NCI-H69 (cell line): ENCODE results near the gene DSCAM.

Experiments
- DNase-seq: peaks from one replicate; lab custom pipeline; 2025; lab: John Stamatoyannopoulos, UW

DSCAM gene

DNA sequence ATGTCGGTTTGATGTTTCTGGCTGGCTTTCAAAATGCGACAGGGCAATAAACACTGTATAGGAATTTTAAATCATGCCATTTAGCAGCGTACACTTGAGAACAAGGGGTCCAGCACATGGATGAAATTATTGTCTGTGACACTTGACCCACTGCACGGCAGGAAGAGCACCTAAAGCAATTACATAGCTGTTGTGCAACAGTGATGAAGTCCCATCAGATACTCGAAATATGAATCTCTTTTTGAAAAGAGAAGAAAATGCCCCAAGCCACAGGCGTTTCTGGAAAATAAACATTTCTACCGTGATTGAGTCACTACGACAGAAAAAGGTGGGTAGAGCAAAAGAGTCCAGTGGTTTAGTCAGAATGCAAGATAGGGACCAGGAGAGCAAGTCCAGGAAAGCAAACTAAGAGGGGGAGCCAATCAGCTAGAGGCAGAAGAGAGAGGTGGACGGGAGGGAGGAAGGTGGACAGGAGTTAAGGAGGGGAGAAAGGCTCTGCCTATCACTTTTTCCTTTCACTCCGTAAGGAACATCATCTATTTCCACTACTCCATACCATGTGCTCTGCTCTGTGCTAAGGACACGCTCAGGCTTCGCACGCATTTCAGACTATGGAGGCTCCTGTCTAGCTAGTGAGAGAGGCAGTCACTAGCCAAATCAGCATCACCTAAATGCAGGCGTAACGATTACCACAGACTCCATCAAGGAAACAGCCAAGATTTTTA lies 6.4 kb downstream of the DSCAM start:
- DNase-seq, result peak; percentile 76

DNA sequence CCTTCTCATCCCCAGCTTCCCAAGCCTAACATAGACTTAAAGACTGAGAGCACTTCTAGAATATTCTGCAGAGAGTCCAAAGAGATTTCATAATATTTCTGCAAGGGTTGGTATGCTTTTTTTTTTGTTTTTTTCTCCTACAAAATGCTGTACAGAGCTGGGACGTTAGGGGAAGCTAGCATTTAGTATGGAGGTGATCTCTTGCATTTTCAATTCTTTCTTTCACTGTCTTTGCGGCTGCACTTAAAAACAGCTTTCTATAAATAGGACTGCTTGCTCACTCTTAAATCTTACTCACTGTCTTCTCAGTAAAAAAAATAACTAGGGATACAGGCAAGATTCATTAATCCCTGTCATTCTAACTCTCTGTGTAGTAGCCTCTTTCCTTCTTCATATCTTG lies 7.4 kb downstream of the DSCAM start:
- DNase-seq, result no peak

DNA sequence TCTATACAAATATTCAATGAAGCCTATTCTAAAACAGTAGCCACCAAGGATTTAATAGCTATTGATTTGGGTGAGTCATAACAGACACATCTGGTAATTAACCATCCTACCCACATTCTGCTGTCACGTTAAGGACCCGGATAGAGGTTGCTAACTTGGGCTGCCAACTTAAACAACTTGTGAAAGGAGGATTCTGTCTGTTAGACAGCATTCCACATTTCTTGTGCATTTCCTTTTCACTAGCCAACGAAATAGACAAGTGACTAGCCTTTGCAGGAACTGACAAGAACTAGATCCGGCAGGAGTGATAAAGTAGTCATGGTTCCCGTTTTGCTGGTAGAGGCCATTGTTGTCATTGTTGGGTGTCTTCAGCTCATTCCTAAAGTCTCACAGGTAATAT lies 9.5 kb downstream of the DSCAM start:
- DNase-seq, result peak; percentile 41

- DNase-seq, result no peak
These were observed 11.7 kb downstream of the DSCAM start for GRCh38 chr21:40835184-40835694.

DNA sequence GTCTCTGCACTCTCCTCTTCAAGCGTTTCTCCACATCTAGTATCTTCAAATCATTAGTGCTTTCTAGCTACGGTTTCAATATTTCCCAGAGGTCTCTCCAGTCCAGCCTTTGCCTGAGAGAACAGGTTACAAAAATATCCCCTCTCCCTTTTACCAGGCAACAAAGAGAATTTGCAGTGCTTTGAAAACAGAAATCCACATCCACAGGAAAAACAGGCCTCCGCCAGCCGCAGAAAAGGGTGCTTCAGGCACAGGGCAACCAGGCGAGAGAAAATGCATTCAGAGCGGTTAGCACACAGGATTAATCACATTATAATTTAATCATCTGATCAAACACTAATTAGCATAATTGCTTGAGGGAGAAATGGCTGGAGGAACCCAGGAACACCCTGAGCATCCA lies 13.8 kb downstream of the DSCAM start:
- DNase-seq, result peak; percentile 86

- no peak for DNase-seq
These were observed 14.6 kb downstream of the DSCAM start for GRCh38 chr21:40832316-40832715.

DNA sequence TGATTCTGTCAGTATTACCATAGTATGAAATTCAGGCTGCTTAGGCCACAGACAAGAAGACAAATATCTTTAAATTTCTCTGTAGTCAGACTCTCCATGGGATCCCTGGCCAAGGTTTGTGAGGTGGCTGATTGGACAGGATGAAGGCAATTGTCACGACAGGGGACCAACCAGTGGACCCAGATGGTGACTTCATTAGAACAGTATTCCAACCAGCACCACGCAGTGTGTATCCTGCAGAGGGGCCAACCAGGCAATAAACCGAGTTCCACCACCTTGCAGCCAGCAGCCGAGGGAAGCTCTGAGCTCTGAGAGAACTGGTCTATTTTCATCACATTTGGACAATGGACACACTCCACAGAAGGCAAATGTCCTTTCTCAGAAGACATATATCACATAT lies 16.1 kb downstream of the DSCAM start:
- DNase-seq, result no peak

- DNase-seq, result no peak
These were observed 17.2 kb downstream of the DSCAM start for GRCh38 chr21:40829791-40830190.

DNA sequence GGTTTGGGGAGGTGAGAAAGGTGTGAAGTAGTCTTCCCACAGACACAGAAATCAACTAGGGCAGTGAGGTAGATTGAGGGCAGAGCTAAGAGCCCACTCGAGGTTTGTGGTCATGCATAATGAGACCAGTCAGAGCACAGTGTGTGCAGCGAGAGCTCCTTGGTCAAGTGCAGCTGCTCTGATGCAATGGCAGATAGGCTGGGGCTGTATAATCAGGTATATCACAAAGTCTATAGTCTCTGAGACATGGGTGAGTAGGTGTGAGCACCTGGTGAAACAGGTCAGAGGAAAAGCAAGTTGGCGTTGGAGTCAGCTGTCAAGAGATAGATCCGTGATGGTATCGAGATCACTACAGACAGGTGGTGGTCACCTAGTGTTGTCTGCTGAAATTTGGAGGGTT lies 17.6 kb downstream of the DSCAM start:
- DNase-seq, result no peak

GRCh38 chr21:40827509-40827908 lies 19.4 kb downstream of the DSCAM start:
- no peak for DNase-seq

DNA sequence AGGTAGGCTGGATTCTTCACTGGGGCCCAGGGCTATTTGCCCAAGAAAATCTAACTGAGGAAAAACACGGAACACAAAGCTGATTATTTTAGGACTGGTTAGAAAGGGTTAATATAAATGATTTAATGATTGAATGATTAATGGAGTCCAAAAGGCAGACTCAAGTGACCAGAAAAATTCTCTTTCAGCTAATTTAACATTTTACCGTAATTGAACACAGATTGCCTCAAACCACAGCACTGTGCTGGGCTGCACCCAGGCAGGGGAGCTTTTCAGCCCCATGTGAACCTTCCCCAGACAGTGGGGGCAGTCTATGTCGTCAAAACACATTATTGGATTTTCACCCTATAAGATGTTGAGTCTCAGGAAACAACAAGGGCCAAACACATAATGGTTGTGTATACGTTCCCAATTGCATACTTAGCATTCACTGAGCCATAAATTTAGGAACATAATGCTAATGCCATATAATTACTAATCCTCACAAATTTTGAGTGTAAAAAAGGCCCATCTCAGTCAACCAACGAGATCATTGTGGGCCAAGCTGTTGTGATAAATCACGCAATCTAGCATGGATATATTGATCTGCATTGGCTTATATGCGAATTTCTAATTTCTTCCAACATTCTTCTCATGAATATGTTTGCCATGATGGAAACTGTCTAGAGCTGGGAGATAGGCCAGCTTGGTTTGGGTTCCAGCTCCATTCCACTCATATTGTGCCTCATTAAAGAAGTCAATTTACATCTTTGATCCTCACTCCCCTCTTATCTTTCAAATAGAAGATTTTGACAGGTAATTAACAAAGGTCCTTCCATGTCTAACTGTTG lies 27.7 kb downstream of the DSCAM start:
- DNase-seq, result peak; percentile 37

DNA sequence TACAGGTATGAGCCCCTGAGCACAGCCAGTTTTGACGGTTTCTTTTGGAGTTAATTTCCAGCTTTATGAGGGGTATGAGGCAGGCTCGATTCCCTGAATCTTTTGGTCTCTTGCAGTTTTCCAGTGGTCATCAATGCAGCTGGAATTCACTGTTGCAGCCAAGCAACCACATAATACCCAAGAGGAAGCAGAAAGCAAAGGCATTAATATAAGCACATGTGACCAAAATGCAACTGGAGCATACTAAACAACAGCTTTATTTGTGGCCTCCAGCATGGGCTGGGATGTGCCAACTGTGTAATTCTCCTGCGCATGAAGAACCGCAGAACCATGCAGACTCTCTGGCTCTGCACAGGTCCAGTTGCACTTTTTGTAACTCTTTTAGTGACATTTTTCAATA lies 33.0 kb downstream of the DSCAM start:
- no peak for DNase-seq

DNA sequence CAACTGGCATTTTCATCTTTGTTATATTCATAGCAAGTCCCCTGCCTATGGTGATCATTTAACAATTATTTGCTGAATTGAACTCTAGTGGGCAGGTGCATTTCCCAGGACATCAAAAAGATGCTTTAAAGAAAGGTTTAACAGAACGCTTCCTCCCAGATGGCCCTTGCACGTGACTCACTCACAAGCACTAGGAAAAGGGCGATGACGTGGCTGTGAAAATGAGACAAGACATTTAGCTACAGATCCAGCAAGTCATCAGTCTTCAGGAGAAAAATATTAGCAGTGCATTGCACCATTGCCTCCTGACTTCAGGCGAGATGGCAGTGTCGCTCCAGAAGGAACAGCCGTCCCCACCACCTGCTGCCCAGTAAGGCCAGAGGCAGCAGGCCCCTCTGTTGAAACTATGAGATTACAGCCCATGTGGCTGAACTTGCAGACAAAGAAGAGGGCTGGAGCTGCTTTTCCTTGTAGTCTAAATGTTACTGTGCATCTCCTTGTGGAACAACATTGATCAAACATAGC lies 37.2 kb downstream of the DSCAM start:
- DNase-seq, result no peak

DNA sequence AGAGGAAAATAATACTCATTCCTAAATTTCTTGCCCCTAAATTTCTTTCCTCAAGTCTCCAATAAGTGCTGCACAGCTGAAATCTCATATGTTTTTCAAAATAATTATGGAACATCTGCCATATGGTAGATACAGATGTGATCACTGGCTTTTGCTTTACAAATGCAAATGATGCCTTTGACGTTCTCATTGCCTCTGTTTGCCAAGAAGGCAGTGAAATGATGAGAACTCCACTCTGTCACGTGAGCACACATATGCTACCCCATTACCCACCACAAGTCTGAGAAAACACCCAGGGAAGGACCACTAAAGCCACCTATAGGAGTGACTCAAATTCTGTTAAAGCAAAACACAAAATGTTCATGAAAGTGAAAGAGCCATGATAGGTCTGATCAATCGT lies 43.9 kb downstream of the DSCAM start:
- peak; percentile 69 for DNase-seq

GRCh38 chr21:40800126-40800525 lies 46.8 kb downstream of the DSCAM start:
- no peak for DNase-seq

GRCh38 chr21:40797891-40798290 lies 49.1 kb downstream of the DSCAM start:
- no peak for DNase-seq

DNA sequence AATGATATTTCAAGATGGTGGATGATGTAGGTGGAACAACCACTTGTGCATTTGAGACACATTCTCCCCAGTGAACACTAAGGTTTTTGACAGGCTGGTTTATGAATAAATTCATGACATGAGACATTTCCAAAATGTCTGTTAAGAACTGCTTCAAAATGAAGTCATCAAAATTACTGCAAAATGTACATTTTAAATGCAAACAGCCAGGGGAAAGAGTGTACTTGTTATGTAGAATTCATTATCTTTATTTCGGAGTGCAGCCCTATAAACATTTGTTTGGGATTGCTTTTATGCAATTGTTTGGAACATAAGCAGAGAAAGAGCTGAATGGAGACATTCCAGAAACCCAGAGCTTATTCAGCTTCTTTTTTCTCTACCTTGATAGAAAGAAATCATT lies 49.5 kb downstream of the DSCAM start:
- no peak for DNase-seq

DNA sequence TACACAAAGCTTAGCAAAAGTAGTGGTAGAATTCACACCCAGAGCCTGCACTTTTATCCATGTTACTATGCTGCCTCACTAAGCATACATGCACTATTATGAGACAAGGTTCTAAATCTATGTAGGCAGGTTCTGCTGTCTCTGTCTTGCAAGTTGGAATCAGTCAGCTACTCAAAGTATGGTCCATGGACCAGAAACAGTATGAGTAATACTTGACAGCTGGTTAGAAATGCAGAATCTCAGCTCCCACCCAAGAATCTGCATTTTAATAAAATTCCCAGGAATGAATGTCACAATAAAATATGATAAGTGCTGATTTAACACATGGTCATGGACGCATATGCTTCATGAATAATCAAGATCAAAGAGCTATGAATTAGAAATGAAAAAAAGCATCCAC lies 50.5 kb downstream of the DSCAM start:
- DNase-seq, result no peak

GRCh38 chr21:40795313-40795712 lies 51.6 kb downstream of the DSCAM start:
- DNase-seq, result no peak

- DNase-seq, result peak; percentile 90
These were observed 54.1 kb downstream of the DSCAM start for GRCh38 chr21:40792691-40793456.

DNA sequence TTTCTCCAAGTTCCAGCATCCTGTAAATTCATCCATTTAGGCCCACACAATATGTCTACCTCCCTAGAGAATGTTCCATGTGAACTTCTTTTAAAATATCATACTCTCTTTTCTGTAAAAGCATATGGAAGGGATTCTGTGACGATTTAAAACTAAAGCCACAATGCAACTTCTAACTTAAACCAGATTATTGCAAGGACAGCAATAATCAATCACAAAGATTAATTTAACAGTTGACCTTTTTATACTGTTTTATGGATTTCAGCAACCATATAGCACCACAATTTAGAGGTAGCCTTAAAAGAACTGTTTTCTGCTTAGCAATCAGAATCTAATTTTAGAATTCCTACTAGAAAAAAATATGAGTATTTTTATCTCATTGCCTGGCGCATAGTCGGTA lies 58.3 kb downstream of the DSCAM start:
- DNase-seq, result no peak

- no peak for DNase-seq
These were observed 63.6 kb downstream of the DSCAM start for GRCh38 chr21:40783404-40783803.
